HCT116 (cell line): ENCODE data around the gene LPA. TPM values are rescaled to one million over a fixed set of nuclear protein-coding genes. Genes with fewer than 3 reads are reported as not detected.

Experiments used
- ATAC-seq: fragments of 200-7000 bp; cut with Tn5 transposase; 2 replicates; pipeline ENCODE4 v1.9.1; 2020; ENCODE audit warnings: mild to moderate bottlenecking, moderate library complexity
- BruUV-seq: library from RNA; stranded (reverse); fragments of 400-500 nt; replicated peaks from 2 replicates; lab custom pipeline; 2021; lab: Mats Ljungman, UMichigan
- CTCF ChIA-PET: fragments of 300-600 bp; sonication (Branson Sonifier 250); formaldehyde crosslinking; loops from one replicate; lab custom pipeline; 2021; ENCODE audit warnings: antibody characterized with exemption; lab: Charles Lee
- POLR2A ChIA-PET: fragments of 300-600, 350-600 bp; sonication (Branson Sonifier 250); formaldehyde crosslinking; loops from one replicate; lab custom pipeline; 2021; ENCODE audit warnings: antibody characterized with exemption; lab: Charles Lee
- RAD21 ChIA-PET, 2 experiments: fragments of 300-600 bp; sonication (Branson Sonifier 250); formaldehyde crosslinking; loops; one replicate each; lab custom pipeline; 2023; ENCODE audit warnings: low total read pairs in 2 of 2; ENCODE audit not compliant: uncharacterized antibody in 2 of 2, unreplicated experiment in 2 of 2, low non-redundant PET in 1 of 2; lab: Charles Lee
- DNase-seq: peaks from one replicate; pipeline ENCODE4 v3.0.0-alpha.2; 2010; ENCODE audit warnings: low read depth, low spot score
- H2AFZ ChIP-seq: fragments of 200-600 bp; shearing (Covaris generic), sonication (generic); 2 replicates; pipeline ENCODE4 v1.6.1; 2017; ENCODE audit warnings: low read depth, mixed run types, mixed read lengths, antibody characterized with exemption, low read length; ENCODE audit not compliant: poor library complexity, severe bottlenecking
- H3K27ac ChIP-seq: 2 replicates; pipeline ENCODE4 v1.5.1; 2012; ENCODE audit warnings: low read depth, low read length
- H3K27me3 ChIP-seq: fragments of 200-600 bp; sonication (generic); 2 replicates; pipeline ENCODE4 v1.6.1; 2016; ENCODE audit warnings: mixed run types, low read length, mixed read lengths; ENCODE audit not compliant: insufficient read depth
- H3K36me3 ChIP-seq, 2 experiments: fragments of 200-500 bp in 1 of 2; fragments of 200-600 bp in 1 of 2; sonication (Bioruptor generic) in 1 of 2; sonication (generic) in 1 of 2; 2 replicates each; pipeline versions ENCODE4 v1.5.1 to v1.6.1; 2014 to 2016; ENCODE audit warnings: low read length in 2 of 2, inconsistent platforms in 1 of 2, mixed read lengths in 1 of 2, mixed run types in 1 of 2; ENCODE audit not compliant: insufficient read depth in 2 of 2, control insufficient read depth in 1 of 2
- H3K4me1 ChIP-seq, 2 experiments: fragments of 200-600 bp in 1 of 2; sonication (generic) in 1 of 2; 2 replicates each; pipeline versions ENCODE4 v1.5.1 to v1.6.1; 2012 to 2017; ENCODE audit warnings: low read length in 2 of 2, inconsistent platforms in 1 of 2, mild to moderate bottlenecking in 1 of 2, mixed read lengths in 1 of 2, mixed run types in 1 of 2, moderate library complexity in 1 of 2; ENCODE audit not compliant: insufficient read depth in 2 of 2, control insufficient read depth in 1 of 2
- H3K4me2 ChIP-seq: fragments of 200-600 bp; sonication (generic); 2 replicates; pipeline ENCODE4 v1.6.1; 2017; ENCODE audit warnings: mixed run types, low read length, mixed read lengths
- H3K4me3 ChIP-seq, 2 experiments: fragments of 200-600 bp in 1 of 2; sonication (generic) in 1 of 2; replicated peaks in 1 of 2; 2 replicates each; pipeline ENCODE4 v1.5.1; 2011 to 2016; ENCODE audit warnings: low read length in 2 of 2, control low read depth in 1 of 2, low read depth in 1 of 2, mild to moderate bottlenecking in 1 of 2, mixed read lengths in 1 of 2, mixed run types in 1 of 2
- H3K79me2 ChIP-seq: fragments of 200-600 bp; sonication (generic); 2 replicates; pipeline ENCODE4 v1.6.1; 2017; ENCODE audit warnings: mild to moderate bottlenecking, mixed run types, low read length, moderate library complexity, mixed read lengths; ENCODE audit not compliant: insufficient read depth
- H3K9ac ChIP-seq: fragments of 200-600 bp; sonication (generic); 2 replicates; pipeline ENCODE4 v1.6.1; 2016; ENCODE audit warnings: low read length, mixed read lengths
- H3K9me2 ChIP-seq: fragments of 200-600 bp; sonication (generic), shearing (Covaris generic); 2 replicates; pipeline ENCODE4 v1.6.1; 2017; ENCODE audit warnings: mixed run types, mild to moderate bottlenecking, moderate library complexity; ENCODE audit not compliant: insufficient read depth
- H3K9me3 ChIP-seq, 2 experiments: fragments of 200-500 bp in 1 of 2; fragments of 200-600 bp in 1 of 2; sonication (Bioruptor generic) in 1 of 2; sonication (generic) in 1 of 2; 2 replicates each; pipeline ENCODE4 v1.6.1; 2014 to 2017; ENCODE audit warnings: low read length in 2 of 2, mixed read lengths in 2 of 2, inconsistent platforms in 1 of 2, low read depth in 1 of 2, mild to moderate bottlenecking in 1 of 2, mixed run types in 1 of 2, moderate library complexity in 1 of 2; ENCODE audit not compliant: control insufficient read depth in 1 of 2, insufficient read depth in 1 of 2
- H4K20me1 ChIP-seq: fragments of 200-600 bp; sonication (generic), shearing (Covaris generic); 2 replicates; pipeline ENCODE4 v1.6.1; 2017; ENCODE audit warnings: mixed run types, mild to moderate bottlenecking, moderate library complexity; ENCODE audit not compliant: insufficient read depth
- EGR1 ChIP-seq: IDR thresholded peaks from 2 replicates; pipeline ENCODE4 v1.6.1; 2012; ENCODE audit warnings: low read depth
- FOSL1 ChIP-seq: IDR thresholded peaks from 2 replicates; pipeline ENCODE4 v1.6.1; 2012; ENCODE audit warnings: low read depth
- POLR2AphosphoS5 ChIP-seq: IDR thresholded peaks from 2 replicates; pipeline ENCODE4 v1.6.1; 2011; ENCODE audit warnings: mild to moderate bottlenecking, low read depth, low read length, moderate library complexity
- SP1 ChIP-seq: IDR thresholded peaks from 2 replicates; pipeline ENCODE4 v1.6.1; 2012; ENCODE audit warnings: low read depth
- SRF ChIP-seq: IDR thresholded peaks from 2 replicates; pipeline ENCODE4 v1.6.1; 2012; ENCODE audit warnings: low read depth
- TCF7L2 ChIP-seq: IDR thresholded peaks from 2 replicates; pipeline ENCODE4 v1.7.0; 2011; ENCODE audit warnings: borderline replicate concordance, inconsistent platforms; ENCODE audit not compliant: insufficient read depth, insufficient read length; ENCODE audit errors: extremely low read depth
- YY1 ChIP-seq: IDR thresholded peaks from 2 replicates; pipeline ENCODE4 v1.6.1; 2011; ENCODE audit warnings: low read length, low read depth, moderate library complexity, mild to moderate bottlenecking; ENCODE audit not compliant: insufficient replicate concordance; ENCODE audit errors: extremely low read depth
- ZNF274 ChIP-seq: fragments of 200-500 bp; sonication (Bioruptor generic); IDR thresholded peaks from 2 replicates; pipeline ENCODE4 v1.6.1; 2014; ENCODE audit warnings: mild to moderate bottlenecking, low read depth, low read length, inconsistent platforms
- intact Hi-C: fragments of 100-400 bp; cut with micrococcal nuclease; formaldehyde crosslinking; loops from 2 replicates; pipeline ENCODE4 v1.10.0; 2022
- total RNA-seq: library from RNA; stranded (reverse); gene quantifications from one replicate; pipeline ENCODE4 v1.2.1, GENCODE V29; 2021; ENCODE audit not compliant: unreplicated experiment
- TF ChIP-seq, protein P1 (sequence below): IDR thresholded peaks from 2 replicates; pipeline ENCODE4 v1.6.1; 2012
- TF ChIP-seq, protein P2 (sequence below): IDR thresholded peaks from 2 replicates; pipeline ENCODE4 v1.6.1; 2012
- TF ChIP-seq, protein P3 (sequence below), 3 experiments: fragments of 200-600 bp in 1 of 3; sonication (generic) in 1 of 3; IDR thresholded peaks in 2 of 3; conservative IDR thresholded peaks in 1 of 3; 2 replicates each; pipeline ENCODE4 v1.5.1; 2012 to 2017; ENCODE audit warnings: low read depth in 2 of 3, low read length in 2 of 3, antibody characterized with exemption in 1 of 3, borderline replicate concordance in 1 of 3, control low read depth in 1 of 3, mild to moderate bottlenecking in 1 of 3, mixed read lengths in 1 of 3, mixed run types in 1 of 3, moderate library complexity in 1 of 3; ENCODE audit not compliant: insufficient read depth in 1 of 3

LPA gene
- total RNA-seq, 1 experiment from 2014 or later = not detected

DNA sequence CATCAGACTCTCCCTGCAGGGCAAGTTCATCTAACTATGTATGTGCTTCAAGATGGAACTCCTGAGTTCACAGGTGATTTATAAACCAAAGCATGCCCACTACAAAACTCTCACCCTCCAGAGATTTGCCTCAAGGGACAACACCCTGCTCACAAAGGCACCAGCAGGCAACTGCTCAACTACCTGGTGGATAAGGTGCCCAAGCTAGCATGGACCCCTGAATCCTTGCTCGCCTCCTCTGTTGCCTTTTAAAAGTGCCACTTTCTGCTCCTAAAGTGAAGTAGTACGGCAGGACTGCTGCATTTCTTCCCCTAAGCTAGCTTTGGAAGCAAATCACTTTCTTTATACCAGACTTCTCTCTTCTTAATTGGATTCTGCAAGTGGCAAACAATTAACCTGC, 1.2 kb downstream of the LPA start:
- no peak for DNase-seq
- BruUV-seq = no TSS peak
- Histone ChIP-seq H4K20me1 (no peaks in the 10 kb centered on the region), H2AFZ (no peak overlapping the region), H3K4me2 (no peak overlapping the region), H3K9me3 (no peaks in the 10 kb centered on the region)
- CTCF ChIA-PET = no interaction called here
- TF ChIP-seq, protein P1, sequence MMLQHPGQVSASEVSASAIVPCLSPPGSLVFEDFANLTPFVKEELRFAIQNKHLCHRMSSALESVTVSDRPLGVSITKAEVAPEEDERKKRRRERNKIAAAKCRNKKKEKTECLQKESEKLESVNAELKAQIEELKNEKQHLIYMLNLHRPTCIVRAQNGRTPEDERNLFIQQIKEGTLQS = no peak
- TF ChIP-seq, protein P2, sequence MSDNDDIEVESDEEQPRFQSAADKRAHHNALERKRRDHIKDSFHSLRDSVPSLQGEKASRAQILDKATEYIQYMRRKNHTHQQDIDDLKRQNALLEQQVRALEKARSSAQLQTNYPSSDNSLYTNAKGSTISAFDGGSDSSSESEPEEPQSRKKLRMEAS = no peak
- no peak for TF ChIP-seq TCF7L2
- TF ChIP-seq POLR2AphosphoS5 = no peak
- TF ChIP-seq EGR1 = no peak
- TF ChIP-seq ZNF274 = no peak
- TF ChIP-seq SRF = no peak
- no peak for TF ChIP-seq SP1
- TF ChIP-seq, protein P3, sequence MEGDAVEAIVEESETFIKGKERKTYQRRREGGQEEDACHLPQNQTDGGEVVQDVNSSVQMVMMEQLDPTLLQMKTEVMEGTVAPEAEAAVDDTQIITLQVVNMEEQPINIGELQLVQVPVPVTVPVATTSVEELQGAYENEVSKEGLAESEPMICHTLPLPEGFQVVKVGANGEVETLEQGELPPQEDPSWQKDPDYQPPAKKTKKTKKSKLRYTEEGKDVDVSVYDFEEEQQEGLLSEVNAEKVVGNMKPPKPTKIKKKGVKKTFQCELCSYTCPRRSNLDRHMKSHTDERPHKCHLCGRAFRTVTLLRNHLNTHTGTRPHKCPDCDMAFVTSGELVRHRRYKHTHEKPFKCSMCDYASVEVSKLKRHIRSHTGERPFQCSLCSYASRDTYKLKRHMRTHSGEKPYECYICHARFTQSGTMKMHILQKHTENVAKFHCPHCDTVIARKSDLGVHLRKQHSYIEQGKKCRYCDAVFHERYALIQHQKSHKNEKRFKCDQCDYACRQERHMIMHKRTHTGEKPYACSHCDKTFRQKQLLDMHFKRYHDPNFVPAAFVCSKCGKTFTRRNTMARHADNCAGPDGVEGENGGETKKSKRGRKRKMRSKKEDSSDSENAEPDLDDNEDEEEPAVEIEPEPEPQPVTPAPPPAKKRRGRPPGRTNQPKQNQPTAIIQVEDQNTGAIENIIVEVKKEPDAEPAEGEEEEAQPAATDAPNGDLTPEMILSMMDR (IDR thresholded peaks at IDR 0.05 in 2 of 3, conservative IDR thresholded peaks at IDR 0.05 in 1 of 3; ENCODE audit: borderline replicate concordance in 1 of 3, insufficient read depth in 1 of 3, low read depth in 2 of 3, low read length in 2 of 3) = no peak
- no peak for TF ChIP-seq YY1
- TF ChIP-seq FOSL1 = no peak
- TF ChIP-seq, all 23 proteins: peak for 0
- H3K9me2 ChIP-seq = no peaks in the 10 kb centered on the region
- no peaks in the 10 kb centered on the region for H3K4me1 ChIP-seq
- H3K36me3 ChIP-seq = no peaks in the 10 kb centered on the region
- H3K27me3 ChIP-seq = peaks cover 17% of the 10 kb centered on the region; the same call in 1 of the 2 replicates
- intact Hi-C loops = loop anchor here (10.0 kb wide), 1 partner anchor 798 kb away; no protein-coding TSS in a partner anchor
- no peak overlapping the region for H3K4me3 ChIP-seq
- no peak for ATAC-seq
- no peaks in the 10 kb centered on the region for H3K79me2 ChIP-seq
- no peak overlapping the region for H3K9ac ChIP-seq
- H3K27ac ChIP-seq = no peak overlapping the region
- ChIA-PET RAD21 (no interaction called here), POLR2A (no interaction called here)
